Keratinocyte (primary cell): ENCODE data around the gene PRAME. TPM values are rescaled to one million over a fixed set of nuclear protein-coding genes. Genes with fewer than 3 reads are reported as not detected.

ENCODE experiments used
- DNase-seq: peaks from one replicate; pipeline ENCODE4 v3.0.0-alpha.2; 2011; ENCODE audit warnings: low read depth, missing footprints, low spot score
- FAIRE-seq: peaks from 2 replicates; lab custom pipeline; 2011; peaks lifted over from hg19 to GRCh38; lab: Jason Lieb, UNC
- H2AFZ ChIP-seq: 2 replicates; pipeline ENCODE4 v1.6.0; 2012; ENCODE audit warnings: low read length, control low read depth, inconsistent platforms; ENCODE audit not compliant: control insufficient read depth
- H3K27ac ChIP-seq: 2 replicates; pipeline ENCODE4 v1.5.1; 2011; ENCODE audit warnings: low read length; ENCODE audit not compliant: control insufficient read depth, insufficient read depth
- H3K27me3 ChIP-seq: 3 replicates; pipeline ENCODE4 v1.6.0; 2011; ENCODE audit warnings: low read length; ENCODE audit not compliant: control insufficient read depth, insufficient read depth; ENCODE audit errors: extremely low read depth
- H3K36me3 ChIP-seq, 2 experiments: 2 replicates in 1 of 2; 3 replicates in 1 of 2; pipeline ENCODE4 v1.5.1; 2011; ENCODE audit warnings: low read length in 2 of 2, mild to moderate bottlenecking in 1 of 2; ENCODE audit not compliant: control insufficient read depth in 2 of 2, insufficient read depth in 2 of 2; ENCODE audit errors: extremely low read depth in 1 of 2
- H3K4me1 ChIP-seq: 3 replicates; pipeline ENCODE4 v1.5.1; 2011; ENCODE audit warnings: low read length; ENCODE audit not compliant: control insufficient read depth, insufficient read depth; ENCODE audit errors: extremely low read depth
- H3K4me2 ChIP-seq: 3 replicates; pipeline ENCODE4 v1.6.0; 2011; ENCODE audit warnings: low read depth, low read length; ENCODE audit not compliant: control insufficient read depth, insufficient read depth; ENCODE audit errors: extremely low read depth
- H3K4me3 ChIP-seq, 3 experiments: fragments of 200-600 bp in 1 of 3; sonication (generic) in 1 of 3; 2 replicates in 2 of 3; 3 replicates in 1 of 3; pipeline ENCODE4 v1.5.1; 2011 to 2016; ENCODE audit warnings: low read length in 3 of 3, mild to moderate bottlenecking in 3 of 3, control low read depth in 2 of 3, inconsistent platforms in 1 of 3, low read depth in 1 of 3, mixed read lengths in 1 of 3, mixed run types in 1 of 3, moderate library complexity in 1 of 3; ENCODE audit not compliant: control insufficient read depth in 2 of 3, insufficient read depth in 2 of 3; ENCODE audit errors: extremely low read depth in 1 of 3
- H3K79me2 ChIP-seq: 2 replicates; pipeline ENCODE4 v1.6.0; 2012; ENCODE audit warnings: low read length; ENCODE audit not compliant: control insufficient read depth, insufficient read depth
- H3K9ac ChIP-seq: 3 replicates; pipeline ENCODE4 v1.6.0; 2011; ENCODE audit warnings: low read length; ENCODE audit not compliant: control insufficient read depth, insufficient read depth; ENCODE audit errors: extremely low read depth
- H3K9me1 ChIP-seq: 3 replicates; pipeline ENCODE4 v1.6.0; 2011; ENCODE audit warnings: low read length; ENCODE audit not compliant: control insufficient read depth, insufficient read depth; ENCODE audit errors: extremely low read depth
- H3K9me3 ChIP-seq: 2 replicates; pipeline ENCODE4 v1.5.1; 2012; ENCODE audit warnings: low read depth, low read length; ENCODE audit not compliant: control insufficient read depth
- H4K20me1 ChIP-seq: 3 replicates; pipeline ENCODE4 v1.6.0; 2011; ENCODE audit warnings: low read length; ENCODE audit not compliant: control insufficient read depth, insufficient read depth; ENCODE audit errors: extremely low read depth
- EZH2 ChIP-seq: IDR thresholded peaks from one replicate; pipeline ENCODE4 v1.6.1; 2012; ENCODE audit warnings: inconsistent platforms, mild to moderate bottlenecking, low read length, moderate library complexity
- dilution Hi-C: fragments of 300-500 bp; cut with MboI; formaldehyde crosslinking; loops from one replicate; pipeline ENCODE4 v1.7.0; 2020; ENCODE audit warnings: low sequenced_read_pairs; ENCODE audit not compliant: extremely low pct_ligation_motif_present
- polyA plus RNA-seq, 5 experiments: library from polyadenylated mRNA; depleted of rRNA in 3 of 5; stranded (reverse) in 3 of 5; stranded (forward) in 1 of 5; unstranded in 1 of 5; fragments of >200 nt; gene quantifications; 1 replicate in 1 of 5; 2 replicates in 3 of 5; 3 replicates in 1 of 5; pipeline versions ENCODE4 v1.2.1 to v1.2.3, GENCODE V29; 2011 to 2012; ENCODE audit warnings: missing spikeins in 2 of 5, low read depth in 1 of 5, low replicate concordance in 1 of 5
- TF ChIP-seq, protein P1 (sequence below), 3 experiments: IDR thresholded peaks in 1 of 3; conservative IDR thresholded peaks in 1 of 3; optimal IDR thresholded peaks in 1 of 3; 2 replicates in 2 of 3; 3 replicates in 1 of 3; pipeline versions ENCODE3 to v1.5.1; 2011; ENCODE audit warnings: low read length in 3 of 3, mild to moderate bottlenecking in 3 of 3, moderate library complexity in 2 of 3, control low read depth in 1 of 3, inconsistent platforms in 1 of 3; ENCODE audit not compliant: insufficient read depth in 2 of 3; ENCODE audit errors: extremely low read depth in 1 of 3

PRAME gene
- polyA plus RNA-seq, 1 donor (not counting 4 experiments of a cell fraction or from before 2014, with no cell fraction given): 0.05 TPM

- FAIRE-seq: no peak
- TF ChIP-seq, protein P1, sequence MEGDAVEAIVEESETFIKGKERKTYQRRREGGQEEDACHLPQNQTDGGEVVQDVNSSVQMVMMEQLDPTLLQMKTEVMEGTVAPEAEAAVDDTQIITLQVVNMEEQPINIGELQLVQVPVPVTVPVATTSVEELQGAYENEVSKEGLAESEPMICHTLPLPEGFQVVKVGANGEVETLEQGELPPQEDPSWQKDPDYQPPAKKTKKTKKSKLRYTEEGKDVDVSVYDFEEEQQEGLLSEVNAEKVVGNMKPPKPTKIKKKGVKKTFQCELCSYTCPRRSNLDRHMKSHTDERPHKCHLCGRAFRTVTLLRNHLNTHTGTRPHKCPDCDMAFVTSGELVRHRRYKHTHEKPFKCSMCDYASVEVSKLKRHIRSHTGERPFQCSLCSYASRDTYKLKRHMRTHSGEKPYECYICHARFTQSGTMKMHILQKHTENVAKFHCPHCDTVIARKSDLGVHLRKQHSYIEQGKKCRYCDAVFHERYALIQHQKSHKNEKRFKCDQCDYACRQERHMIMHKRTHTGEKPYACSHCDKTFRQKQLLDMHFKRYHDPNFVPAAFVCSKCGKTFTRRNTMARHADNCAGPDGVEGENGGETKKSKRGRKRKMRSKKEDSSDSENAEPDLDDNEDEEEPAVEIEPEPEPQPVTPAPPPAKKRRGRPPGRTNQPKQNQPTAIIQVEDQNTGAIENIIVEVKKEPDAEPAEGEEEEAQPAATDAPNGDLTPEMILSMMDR (optimal IDR thresholded peaks at IDR 0.05 in 1 of 3, IDR thresholded peaks at IDR 0.05 in 1 of 3, conservative IDR thresholded peaks at IDR 0.05 in 1 of 3; ENCODE audit: extremely low read depth in 1 of 3, insufficient read depth in 2 of 3, low read length in 3 of 3): no peak
- no peak for TF ChIP-seq EZH2
- no peaks in the 10 kb centered on the region for H3K4me1 ChIP-seq
- no peaks in the 10 kb centered on the region for H3K36me3 ChIP-seq
- H3K79me2 ChIP-seq: no peaks in the 10 kb centered on the region
- H4K20me1 ChIP-seq: no peaks in the 10 kb centered on the region
- H3K9ac ChIP-seq: no peak overlapping the region
- no peaks in the 10 kb centered on the region for H3K9me3 ChIP-seq
- DNase-seq: no peak
- no peak overlapping the region for H3K27ac ChIP-seq
- no peak overlapping the region for H2AFZ ChIP-seq
- no peaks in the 10 kb centered on the region for H3K9me1 ChIP-seq
- dilution Hi-C loops: no loop called here
- no peak overlapping the region for H3K4me3 ChIP-seq
- H3K4me2 ChIP-seq: no peak overlapping the region
- no peaks in the 10 kb centered on the region for H3K27me3 ChIP-seq
These were observed 19.8 kb upstream of the PRAME start for GRCh38 chr22:22578702-22579424.

DNA sequence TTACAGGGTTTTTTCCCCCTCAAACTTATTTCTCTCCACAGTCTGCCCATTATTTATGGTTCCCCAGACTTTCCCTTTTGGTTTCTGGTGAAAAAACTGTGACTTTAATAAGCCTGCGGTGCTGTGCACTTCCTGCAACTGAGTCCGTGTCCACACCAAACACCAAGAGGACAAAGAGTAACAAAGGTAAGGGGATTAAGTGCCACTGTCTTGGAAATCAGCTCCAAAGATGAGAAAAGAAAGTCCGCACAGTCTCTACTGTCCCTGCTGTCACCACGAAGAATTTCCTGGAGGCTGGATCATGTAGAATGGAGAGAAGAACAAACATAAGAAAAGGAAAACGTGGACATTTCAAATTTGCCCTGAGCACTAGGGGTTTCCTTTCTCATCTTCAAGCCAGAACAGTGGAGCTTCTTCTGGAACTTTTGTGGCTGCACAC, 17.9 kb upstream of the PRAME start:
- TF ChIP-seq, protein P1 (optimal IDR thresholded peaks at IDR 0.05 in 1 of 3, IDR thresholded peaks at IDR 0.05 in 1 of 3, conservative IDR thresholded peaks at IDR 0.05 in 1 of 3; ENCODE audit: extremely low read depth in 1 of 3, insufficient read depth in 2 of 3, low read length in 3 of 3): no peak
- TF ChIP-seq EZH2: no peak
- FAIRE-seq (no peak), DNase-seq (no peak)
- Histone ChIP-seq H3K4me2 (no peak overlapping the region), H3K4me3 (no peak overlapping the region), H3K4me1 (no peaks in the 10 kb centered on the region), H3K36me3 (no peaks in the 10 kb centered on the region), H3K9me3 (no peaks in the 10 kb centered on the region), H3K9me1 (no peaks in the 10 kb centered on the region), H3K27ac (no peak overlapping the region), H4K20me1 (no peaks in the 10 kb centered on the region), H2AFZ (no peak overlapping the region), H3K9ac (no peak overlapping the region), H3K27me3 (no peaks in the 10 kb centered on the region), H3K79me2 (no peaks in the 10 kb centered on the region)
- dilution Hi-C loops: no loop called here
